Measurements from ENCODE around the gene SLC16A14. TPM values are rescaled to one million over a fixed set of nuclear protein-coding genes. Genes with fewer than 3 reads are reported as not detected.

The SLC16A14 gene
- total RNA-seq, 1 experiment from 2014 or later = 12.4 TPM

GRCh38 chr2:230008708-230009066, 60.0 kb downstream of the SLC16A14 start:
- H3F3A ChIP-seq (ENCODE audit: low read length, unreplicated experiment) = no peaks in the 10 kb centered on the region
- H3K4me2 ChIP-seq (ENCODE audit: low read length) = peak overlapping the region; percentile 61
- peaks cover 4% of the 10 kb centered on the region; the same call in 1 of the 2 replicates for H3K4me1 ChIP-seq (ENCODE audit: insufficient read depth, low read length)
- H3K9ac ChIP-seq (ENCODE audit: low read length) = no peak overlapping the region
- no peak overlapping the region; the same call in 1 of the 2 replicates for H3K4me3 ChIP-seq (ENCODE audit: low read length)
- no peaks in the 10 kb centered on the region for H3K9me3 ChIP-seq (ENCODE audit: low read length)
- ChIA-PET CTCF (interaction anchor here (0.5 to 1.2 kb wide), 4 partner anchors 41 to 151 kb away, joined by 3 to 14 read pairs (median 4); no protein-coding TSS in a partner anchor), POLR2A (ENCODE audit: unreplicated experiment) (no interaction called here)
- DNase-seq (no peak), ATAC-seq (no peak)
- H4K20me1 ChIP-seq (ENCODE audit: low read length) = no peaks in the 10 kb centered on the region
- intact Hi-C loops (cut with micrococcal nuclease) = loop anchor here (1.0 to 5.0 kb wide), 5 partner anchors 59 to 790 kb away; no protein-coding TSS in a partner anchor
- no peak overlapping the region for H3K27ac ChIP-seq (ENCODE audit: low read length)
- BruUV-seq (replicated peaks) = no TSS peak
- H3K36me3 ChIP-seq (ENCODE audit: low read depth, low read length) = no peaks in the 10 kb centered on the region
- H3K27me3 ChIP-seq (ENCODE audit: low read length) = no peaks in the 10 kb centered on the region
- TF ChIP-seq EZH2 (IDR thresholded peaks at IDR 0.05; ENCODE audit: low read length, unreplicated experiment) (no peak), EZH2phosphoT487 (IDR thresholded peaks at IDR 0.05; ENCODE audit: borderline replicate concordance, low read length) (no peak), CTCF (conservative IDR thresholded peaks at IDR 0.05; ENCODE audit: low read depth, low read length) (no peak)
- no peak overlapping the region for H2AFZ ChIP-seq (ENCODE audit: low read length)
- no peaks in the 10 kb centered on the region for H3K9me2 ChIP-seq (replicated peaks; ENCODE audit: low read length)
- H3K79me2 ChIP-seq (ENCODE audit: low read length) = no peaks in the 10 kb centered on the region

GRCh38 chr2:230007931-230008707, 60.6 kb downstream of the SLC16A14 start:
- no peaks in the 10 kb centered on the region for H3K79me2 ChIP-seq (ENCODE audit: low read length)
- H3K4me3 ChIP-seq (ENCODE audit: low read length) = peak overlapping the region; percentile 18; the same call in 1 of the 2 replicates
- H3K4me1 ChIP-seq (ENCODE audit: insufficient read depth, low read length) = peaks cover 4% of the 10 kb centered on the region; the same call in 1 of the 2 replicates
- ATAC-seq (peak; percentile 66), DNase-seq (peak; percentile 84)
- H2AFZ ChIP-seq (ENCODE audit: low read length) = no peak overlapping the region
- no peaks in the 10 kb centered on the region for H3K9me3 ChIP-seq (ENCODE audit: low read length)
- no peaks in the 10 kb centered on the region for H4K20me1 ChIP-seq (ENCODE audit: low read length)
- intact Hi-C loops (cut with micrococcal nuclease) = loop anchor here (1.0 to 5.0 kb wide), 5 partner anchors 59 to 791 kb away; no protein-coding TSS in a partner anchor
- no peak overlapping the region for H3K27ac ChIP-seq (ENCODE audit: low read length)
- CTCF ChIA-PET = interaction anchor here (0.5 to 1.2 kb wide), 5 partner anchors 42 to 152 kb away, joined by 3 to 14 read pairs (median 4); partner anchors contain the start of gene SLC16A14
- TF ChIP-seq EZH2phosphoT487 (IDR thresholded peaks at IDR 0.05; ENCODE audit: borderline replicate concordance, low read length) (no peak), CTCF (conservative IDR thresholded peaks at IDR 0.05; ENCODE audit: low read depth, low read length) (peak; percentile 87)
- no peak overlapping the region for H3K9ac ChIP-seq (ENCODE audit: low read length)
- POLR2A ChIA-PET (ENCODE audit: unreplicated experiment) = no interaction called here
- no TSS peak for BruUV-seq (replicated peaks)
- no peaks in the 10 kb centered on the region for H3K36me3 ChIP-seq (ENCODE audit: low read depth, low read length)
- no peaks in the 10 kb centered on the region for H3K27me3 ChIP-seq (ENCODE audit: low read length)
- peak overlapping the region; percentile 61 for H3K4me2 ChIP-seq (ENCODE audit: low read length)
- H3K9me2 ChIP-seq (replicated peaks; ENCODE audit: low read length) = no peaks in the 10 kb centered on the region
- no peaks in the 10 kb centered on the region for H3F3A ChIP-seq (ENCODE audit: low read length, unreplicated experiment)
